Stimulated activated CD4-positive, alpha-beta T cell treated with anti-CD3 and anti-CD28 coated beads, Interleukin-4, amount 100 ng/mL, for 48 hours (primary cell): ENCODE data around the gene ST3GAL3.
A peak's percentile ranks its signal among the peaks of the same experiment; 100 is the strongest.

Experiments used
- DNase-seq, 2 donors: peaks; one replicate each; pipeline ENCODE4 v3.0.0-alpha.2; 2020; ENCODE audit warnings: low read depth in 2 of 2

Gene ST3GAL3

DNA sequence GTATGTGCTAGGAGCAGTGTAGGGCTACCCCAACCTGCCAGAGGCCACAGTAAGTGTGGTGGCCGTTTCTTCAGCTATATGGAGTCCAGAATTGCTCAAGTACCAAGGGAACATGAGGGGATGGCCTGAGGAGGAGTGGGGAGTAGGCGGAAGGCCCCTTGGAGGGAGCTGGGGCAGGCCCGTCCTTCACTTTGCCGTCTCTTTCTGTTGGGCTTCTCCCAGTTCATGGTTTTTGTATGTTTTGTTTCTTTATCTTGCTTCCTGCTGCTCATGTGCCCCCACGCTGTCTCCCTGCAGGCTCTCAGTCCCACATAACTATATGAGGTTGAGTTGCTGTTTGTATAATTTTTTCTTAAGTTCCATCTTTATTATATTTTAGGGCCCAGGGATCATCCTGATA, 256.6 kb downstream of the ST3GAL3 start:
- no peak for DNase-seq

DNA sequence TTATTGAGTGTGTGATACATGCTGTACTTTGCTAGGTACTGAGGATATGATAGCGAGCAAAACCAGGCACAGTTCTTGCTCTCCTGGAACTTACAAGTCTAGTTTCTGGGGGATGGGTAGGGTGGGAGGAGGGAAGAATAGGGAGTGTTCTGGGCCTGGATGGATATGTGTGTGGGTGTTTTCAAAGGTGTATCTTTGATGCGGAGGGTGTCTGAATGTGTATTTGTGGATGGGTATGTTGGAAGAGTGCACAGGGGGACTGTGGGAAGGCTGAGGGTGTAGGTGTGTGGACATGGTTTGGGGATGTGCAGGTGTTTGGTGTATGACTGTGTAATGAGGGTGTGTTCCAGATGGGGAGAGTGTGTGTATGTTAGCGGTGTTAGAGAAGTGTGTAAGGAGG, 258.0 kb downstream of the ST3GAL3 start:
- DNase-seq: no peak

DNA sequence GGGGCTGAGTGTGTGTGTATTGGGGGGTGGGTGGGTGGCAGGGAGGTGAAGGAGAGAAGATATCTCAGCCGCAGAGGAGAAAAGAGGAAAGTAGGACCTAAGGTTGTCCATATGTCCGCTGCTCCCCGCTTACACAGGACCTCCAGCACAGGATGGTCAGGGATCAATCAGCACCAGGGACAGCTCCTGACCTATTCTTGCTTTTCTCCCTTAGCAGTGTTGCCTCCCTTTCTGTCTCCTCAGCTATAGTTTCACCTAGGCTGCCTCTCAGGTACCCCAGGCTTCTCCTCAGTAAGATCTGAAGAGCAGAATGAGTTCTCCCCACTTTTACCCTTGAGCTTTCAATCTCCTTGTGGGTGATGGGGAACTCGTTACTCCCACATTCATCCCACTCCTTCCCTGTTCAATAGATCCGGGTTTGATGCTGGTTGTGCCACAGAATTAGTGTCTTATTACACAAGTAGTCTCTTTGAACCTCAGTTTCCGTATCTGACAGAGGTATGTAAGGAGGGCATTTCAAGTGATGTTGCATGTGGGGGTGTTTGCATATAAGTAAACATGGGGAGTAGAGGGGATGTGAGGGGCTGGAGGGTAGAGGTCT, 261.1 kb downstream of the ST3GAL3 start:
- no peak for DNase-seq

DNA sequence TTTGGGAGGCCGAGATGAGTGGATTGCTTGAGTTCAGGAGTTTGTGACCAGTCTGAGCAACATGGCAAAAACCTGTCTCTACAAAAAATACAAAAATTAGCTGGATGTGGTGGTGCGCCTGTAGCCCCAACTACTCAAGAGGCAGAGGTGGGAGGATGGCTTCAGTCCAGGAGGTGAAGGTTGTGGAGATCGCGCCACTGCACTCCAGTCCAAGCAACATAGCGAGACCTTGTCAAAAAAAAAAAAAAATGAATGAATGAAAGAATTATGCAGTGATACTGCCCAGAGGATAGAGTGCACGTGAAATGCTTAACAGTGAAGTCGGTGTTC, 262.0 kb downstream of the ST3GAL3 start:
- DNase-seq: no peak

DNA sequence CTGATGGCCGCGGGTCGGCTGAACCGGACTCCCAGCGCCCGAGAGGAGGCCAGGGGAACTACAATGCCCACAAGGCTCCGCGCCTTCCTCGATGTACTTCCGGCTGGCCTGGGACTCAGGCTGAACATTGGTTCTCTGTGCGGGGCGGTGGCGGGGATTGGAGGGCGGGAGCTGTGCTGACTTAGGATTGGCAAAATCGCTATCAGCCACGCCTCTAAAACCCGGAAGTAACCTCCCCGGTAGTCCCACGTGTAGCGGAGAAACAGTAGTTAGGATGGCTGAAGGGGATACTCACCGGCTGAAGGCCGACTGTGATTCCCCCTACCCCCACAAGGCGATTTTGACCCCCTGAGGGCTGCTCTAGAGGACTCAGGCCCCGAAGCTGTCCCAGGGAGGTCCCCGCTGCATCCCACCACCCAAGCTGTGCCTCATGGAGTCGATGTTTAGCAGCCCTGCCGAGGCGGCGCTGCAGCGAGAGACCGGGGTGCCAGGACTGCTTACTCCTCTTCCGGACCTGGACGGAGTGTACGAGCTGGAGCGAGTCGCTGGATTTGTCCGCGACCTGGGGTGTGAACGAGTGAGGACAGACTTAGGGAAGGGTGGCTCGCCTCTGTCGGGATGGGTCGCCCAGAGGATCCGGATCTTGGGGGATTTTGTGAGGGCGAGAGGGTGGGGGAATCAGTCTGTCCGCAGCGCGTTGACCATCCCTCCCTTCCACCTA, 262.6 kb downstream of the ST3GAL3 start, which contains the start of gene DPH2:
Gene DPH2 (plus strand): TSS at position 265 of the 721 bp plus-strand sequence. CDS start 166 bp downstream, at position 431.
- DNase-seq: peak; percentile 92 to 97

DNA sequence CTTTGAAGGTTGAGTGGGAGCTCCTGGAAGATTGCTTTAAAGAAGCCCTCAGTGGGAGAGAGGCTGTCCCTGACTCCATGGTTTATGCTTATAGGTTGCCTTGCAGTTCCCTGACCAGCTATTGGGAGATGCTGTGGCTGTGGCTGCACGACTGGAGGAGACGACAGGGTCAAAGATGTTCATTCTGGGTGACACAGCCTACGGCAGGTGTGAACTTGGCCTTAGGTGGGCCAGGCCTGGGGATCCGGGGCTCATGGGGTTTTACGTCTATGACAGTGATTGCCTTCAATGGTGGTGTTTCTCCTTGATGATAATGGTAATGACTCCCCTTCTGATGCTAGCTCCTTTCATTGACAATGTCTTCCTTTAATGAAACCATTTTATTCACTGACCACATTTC, 263.2 kb downstream of the ST3GAL3 start:
- no peak for DNase-seq

DNA sequence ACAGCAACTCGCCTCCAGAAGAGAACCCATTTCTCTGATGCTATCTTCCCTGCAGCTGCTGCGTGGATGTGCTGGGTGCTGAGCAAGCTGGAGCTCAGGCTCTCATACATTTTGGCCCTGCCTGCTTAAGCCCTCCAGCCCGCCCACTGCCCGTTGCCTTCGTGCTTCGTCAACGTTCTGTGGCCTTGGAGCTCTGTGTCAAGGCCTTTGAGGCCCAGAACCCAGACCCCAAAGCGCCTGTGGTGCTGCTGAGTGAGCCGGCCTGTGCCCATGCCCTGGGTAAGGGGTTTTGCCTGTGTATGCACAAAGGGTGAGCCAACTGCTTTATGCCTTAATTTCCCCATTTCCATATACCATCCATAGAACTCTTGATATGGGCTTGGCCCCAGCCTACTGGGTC, 263.6 kb downstream of the ST3GAL3 start:
- no peak for DNase-seq

DNA sequence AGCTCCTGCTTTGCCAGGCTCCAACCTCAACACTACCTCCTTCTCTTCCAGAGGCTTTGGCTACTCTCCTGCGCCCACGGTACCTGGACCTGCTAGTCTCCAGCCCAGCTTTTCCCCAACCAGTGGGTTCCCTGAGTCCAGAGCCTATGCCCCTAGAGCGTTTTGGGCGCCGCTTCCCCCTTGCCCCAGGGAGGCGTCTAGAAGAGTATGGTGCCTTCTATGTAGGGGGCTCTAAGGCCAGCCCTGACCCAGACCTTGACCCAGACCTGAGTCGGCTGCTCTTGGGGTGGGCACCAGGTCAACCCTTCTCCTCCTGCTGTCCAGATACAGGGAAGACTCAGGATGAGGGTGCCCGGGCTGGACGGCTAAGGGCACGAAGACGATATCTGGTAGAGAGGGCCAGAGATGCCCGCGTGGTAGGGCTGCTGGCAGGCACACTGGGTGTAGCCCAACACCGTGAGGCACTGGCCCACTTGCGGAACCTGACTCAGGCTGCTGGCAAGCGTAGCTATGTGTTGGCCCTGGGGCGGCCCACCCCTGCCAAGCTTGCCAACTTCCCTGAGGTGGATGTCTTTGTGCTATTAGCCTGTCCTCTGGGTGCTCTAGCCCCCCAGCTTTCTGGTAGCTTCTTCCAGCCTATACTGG, 264.1 kb downstream of the ST3GAL3 start:
- no peak for DNase-seq

DNA sequence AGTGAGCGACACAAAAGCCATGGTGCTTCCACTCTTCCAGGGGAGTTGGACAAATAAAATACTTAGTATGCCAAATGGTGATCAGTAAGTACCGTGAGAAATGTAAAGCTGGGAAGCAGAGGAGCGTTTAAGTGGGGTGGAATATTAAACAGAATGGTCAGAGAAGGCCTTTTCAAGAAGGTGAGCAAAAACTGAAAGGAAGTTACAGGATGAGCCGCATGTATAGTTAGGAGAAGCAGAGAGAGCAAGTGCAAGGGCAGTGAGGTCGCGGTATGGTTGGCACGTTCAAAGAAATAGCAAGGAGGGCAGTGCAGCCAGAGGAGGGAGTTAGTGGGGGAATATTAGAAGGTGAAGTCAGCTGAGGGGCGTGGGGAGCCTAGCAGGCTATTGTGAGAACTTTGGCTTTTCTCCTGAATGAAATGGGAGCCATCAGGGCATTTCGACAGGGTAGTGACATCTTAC, 266.7 kb downstream of the ST3GAL3 start:
- DNase-seq: no peak

DNA sequence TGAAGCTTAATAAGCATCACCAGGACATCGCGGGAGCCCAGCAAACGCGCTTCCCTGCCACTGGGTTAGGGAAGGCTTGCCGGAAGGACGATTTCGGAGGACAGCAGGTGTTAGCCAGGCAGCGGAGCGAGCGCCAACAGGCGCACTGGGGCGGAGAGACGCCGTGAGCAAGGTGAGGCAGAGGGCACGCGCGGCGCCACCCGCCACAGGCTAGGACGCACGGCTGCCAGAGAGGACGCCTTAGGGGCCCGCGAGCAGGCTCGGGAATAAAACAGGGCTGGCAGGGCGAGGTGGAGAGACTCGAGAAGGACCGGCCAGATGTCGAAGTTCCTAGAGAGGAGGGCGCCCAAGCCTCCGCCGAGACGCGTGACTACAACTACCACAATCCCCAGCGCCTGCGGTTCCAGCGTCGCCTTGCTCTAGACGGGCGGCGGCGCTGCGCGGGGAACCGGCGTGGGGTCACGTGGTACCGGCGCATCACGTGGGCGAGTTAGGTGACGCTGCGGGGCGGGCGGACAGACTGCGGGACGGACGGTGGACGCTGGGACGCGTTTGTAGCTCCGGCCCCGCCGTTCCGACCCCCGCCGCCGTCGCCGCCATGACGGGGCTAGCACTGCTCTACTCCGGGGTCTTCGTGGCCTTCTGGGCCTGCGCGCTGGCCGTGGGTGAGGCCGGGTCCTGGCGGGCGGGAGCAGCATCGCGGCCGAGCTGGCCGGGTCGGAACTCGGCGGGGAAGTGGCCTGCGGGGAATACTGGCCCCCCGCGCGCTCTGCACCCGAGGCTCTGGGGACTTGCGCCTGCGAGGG, 267.3 kb downstream of the ST3GAL3 start, which contains the start of gene ATP6V0B:
Gene ATP6V0B (plus strand): TSS at position 518 of the 806 bp plus-strand sequence. CDS start 81 bp downstream, at position 599.
- peak; percentile 95 for DNase-seq

DNA sequence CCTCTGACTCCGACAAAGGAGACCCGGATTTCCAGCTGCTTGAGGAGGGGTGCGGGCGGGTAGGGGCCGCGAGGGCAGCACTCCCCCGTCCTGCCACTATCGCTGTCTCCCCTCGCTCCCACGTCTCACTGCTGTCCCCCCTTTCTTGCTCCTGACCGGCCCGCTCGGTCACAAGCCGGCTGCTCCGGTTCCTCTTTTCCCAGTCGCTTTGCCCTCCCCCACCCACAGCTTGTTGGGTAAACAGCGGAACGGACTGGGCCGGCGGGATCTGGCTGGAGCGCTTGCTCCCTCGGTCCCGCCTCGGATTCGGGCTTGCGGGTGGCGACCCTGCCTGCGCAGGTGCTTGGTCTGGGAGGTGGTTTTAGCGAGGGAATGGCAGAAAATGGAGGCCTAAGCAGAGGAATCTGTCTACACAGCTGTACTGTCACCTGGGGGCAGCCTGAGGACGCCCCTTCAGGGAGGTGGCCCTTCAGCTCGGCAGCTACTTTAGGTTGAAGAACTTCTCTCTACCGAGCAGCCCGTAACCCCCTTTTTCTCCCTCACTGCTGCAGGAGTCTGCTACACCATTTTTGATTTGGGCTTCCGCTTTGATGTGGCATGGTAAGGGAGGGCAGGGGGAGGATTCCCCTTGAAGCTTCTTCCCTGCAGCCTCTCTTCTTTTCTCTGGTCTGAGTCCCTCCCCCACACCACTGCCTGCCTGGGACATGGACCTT, 268.1 kb downstream of the ST3GAL3 start:
- no peak for DNase-seq

DNA sequence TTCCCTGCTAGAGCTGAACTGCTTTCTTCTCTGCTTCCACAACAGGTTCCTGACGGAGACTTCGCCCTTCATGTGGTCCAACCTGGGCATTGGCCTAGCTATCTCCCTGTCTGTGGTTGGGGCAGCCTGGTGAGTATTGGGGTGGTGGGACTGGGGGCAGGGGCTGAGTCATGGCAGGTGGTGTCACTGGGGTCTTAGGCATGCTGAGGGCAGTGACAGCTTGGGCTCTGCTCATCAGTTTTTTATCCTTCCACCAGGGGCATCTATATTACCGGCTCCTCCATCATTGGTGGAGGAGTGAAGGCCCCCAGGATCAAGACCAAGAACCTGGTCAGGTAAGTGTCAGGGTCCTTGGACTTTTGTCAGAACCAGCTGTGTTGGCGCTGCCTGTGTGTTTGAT, 268.7 kb downstream of the ST3GAL3 start:
- DNase-seq: no peak

DNA sequence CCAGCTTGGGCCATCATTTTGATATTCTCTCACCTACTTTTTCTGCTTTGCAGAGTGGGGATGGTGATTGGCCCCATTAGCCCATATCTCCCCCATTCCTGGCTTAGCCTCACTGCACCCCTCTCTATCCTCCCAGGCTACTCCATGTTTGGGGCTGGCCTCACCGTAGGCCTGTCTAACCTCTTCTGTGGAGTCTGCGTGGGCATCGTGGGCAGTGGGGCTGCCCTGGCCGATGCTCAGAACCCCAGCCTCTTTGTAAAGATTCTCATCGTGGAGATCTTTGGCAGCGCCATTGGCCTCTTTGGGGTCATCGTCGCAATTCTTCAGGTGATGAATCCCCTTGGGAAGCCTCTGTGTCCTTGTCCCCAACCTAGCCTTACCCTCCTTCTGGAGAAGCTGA, 269.6 kb downstream of the ST3GAL3 start:
- no peak for DNase-seq

DNA sequence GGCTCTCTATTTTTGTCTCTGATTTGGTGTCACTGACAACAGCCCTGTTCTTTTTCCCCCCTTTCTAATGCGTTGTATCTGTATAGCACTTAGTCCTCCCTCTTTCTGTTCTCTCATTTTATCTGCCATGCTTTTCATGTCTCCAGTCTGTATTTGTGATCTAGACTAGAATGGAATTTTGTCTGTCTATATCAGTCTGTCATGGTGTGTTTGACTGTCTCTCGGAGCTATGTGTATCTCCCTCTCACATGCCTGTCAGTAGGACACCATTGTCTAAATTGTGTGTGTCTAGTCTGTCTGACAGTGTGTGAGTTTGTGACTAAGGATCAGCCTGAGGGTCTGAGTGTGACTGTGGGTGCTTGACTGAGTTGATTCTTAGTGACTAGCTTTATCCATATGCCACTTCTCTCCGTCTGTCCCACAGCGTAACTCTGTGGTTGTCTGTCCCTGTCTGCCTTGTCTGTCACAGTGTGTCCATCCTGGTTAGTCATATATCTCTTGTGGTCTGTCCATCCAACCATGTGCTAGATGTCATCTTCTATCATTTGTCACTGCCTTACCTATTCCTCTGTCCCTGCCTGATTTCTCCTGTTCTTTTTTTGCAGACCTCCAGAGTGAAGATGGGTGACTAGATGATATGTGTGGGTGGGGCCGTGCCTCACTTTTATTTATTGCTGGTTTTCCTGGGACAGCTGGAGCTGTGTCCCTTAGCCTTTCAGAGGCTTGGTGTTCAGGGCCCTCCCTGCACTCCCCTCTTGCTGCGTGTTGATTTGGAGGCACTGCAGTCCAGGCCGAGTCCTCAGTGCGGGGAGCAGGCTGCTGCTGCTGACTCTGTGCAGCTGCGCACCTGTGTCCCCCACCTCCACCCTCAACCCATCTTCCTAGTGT, 270.3 kb downstream of the ST3GAL3 start:
- no peak for DNase-seq

DNA sequence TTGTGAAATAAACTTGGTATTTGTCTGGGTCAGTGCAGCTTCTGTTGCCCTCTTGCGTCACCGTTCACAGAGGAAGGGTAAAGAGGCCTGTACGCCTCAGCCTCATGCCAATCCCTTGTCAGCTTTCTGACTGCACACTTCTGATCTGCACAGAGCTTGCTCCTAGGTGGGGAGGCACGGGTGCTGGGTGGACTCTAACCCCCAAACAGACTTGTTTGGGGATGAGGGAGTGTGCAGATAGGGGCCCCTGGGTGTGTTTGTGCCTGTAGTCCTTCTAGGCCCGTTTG, 270.9 kb downstream of the ST3GAL3 start:
- no peak for DNase-seq

DNA sequence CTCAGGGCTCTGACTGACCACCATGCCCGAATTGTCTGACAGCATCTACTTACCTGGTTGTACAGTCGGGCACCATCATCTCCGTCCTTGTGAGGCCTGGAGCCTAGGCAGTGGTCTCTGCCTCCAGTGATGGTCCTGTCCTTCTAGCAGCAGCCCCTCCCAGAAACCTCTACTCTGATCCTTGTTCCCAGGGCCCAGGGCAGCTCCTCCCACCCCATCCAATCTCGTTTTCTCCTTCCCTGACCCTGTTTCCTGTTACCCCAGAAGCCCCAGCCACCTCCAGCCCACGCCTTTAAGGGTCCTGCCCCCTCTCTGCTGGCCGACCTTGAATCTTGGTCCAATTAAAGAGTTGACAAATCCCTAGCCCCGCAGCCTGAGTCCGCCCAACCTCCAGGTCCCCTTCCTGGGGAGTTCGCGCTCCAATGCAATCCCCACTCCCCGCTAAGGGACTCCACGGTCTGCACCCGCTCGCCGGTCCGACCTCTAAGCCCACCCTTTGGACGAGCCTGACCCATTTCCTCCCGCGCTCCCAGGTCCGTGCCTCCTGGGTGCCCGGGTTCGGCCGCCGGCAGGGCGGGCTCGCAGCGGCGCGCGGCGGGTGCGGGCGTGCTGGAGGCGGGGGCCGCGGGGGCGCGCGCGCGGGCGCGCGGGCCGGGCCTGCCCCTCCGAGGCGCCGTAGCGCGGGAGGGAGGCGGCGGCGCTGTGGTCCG, 271.4 kb downstream of the ST3GAL3 start, which contains the start of gene B4GALT2:
Gene B4GALT2 (plus strand): TSS at position 660 of the 710 bp plus-strand sequence. CDS start 1,951 bp downstream, outside the sequence.
- DNase-seq: peak in 1 of 2 donors; percentile 26

DNA sequence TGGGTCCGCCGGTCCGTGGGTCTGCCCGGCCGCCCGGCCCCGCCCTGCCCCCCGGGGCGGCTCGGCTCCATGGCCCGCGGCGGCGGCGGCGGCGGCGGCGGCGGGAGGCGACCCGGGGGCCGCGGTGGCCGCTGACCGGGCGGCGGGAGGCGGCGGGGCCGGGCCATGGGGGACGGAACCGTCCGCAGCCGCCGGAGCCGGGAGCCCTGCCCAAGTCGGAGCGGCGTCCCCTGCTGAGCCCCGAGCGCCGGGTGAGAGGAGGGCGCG, 271.9 kb downstream of the ST3GAL3 start:
- no peak for DNase-seq

DNA sequence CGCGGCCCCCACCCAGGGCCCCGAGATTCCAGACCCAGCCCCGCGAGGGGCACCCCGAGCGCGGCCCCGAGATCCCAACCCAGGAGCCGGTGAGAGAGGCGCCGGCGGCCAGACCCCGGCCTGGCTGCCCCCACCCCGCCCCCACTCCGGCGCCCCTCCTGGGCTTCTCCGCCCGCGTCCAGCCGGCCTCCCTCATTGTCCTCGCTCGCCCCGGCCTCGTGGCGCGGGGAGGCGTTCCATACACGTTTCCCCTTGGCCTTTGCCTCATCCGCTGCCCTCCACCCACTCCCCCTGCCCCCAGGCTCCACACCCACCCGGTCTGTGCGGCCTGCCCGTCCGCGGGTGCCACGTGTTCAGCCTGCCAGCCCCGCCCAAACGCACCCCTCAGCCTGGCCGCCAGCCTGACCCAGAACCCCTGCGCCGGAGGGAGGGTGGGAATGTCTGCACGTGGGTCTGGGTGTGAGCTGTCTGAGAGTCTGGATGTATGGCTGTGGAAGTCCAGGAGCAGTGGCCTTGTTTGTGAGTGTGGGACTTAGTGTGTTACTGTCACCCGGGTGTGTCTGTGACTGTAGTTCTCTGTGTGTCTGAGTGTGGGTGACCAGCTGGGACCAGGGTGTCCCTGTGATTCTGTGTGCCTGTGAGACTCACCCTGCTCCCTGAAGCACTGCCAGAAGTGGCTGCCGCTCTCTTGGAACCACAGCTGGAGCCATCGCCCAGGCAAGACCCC, 272.4 kb downstream of the ST3GAL3 start:
- DNase-seq: peak in 1 of 2 donors; percentile 19
